Gastroesophageal sphincter (tissue), 4 donors: ENCODE data around the gene AZIN2. TPM values are rescaled to one million over a fixed set of nuclear protein-coding genes. Genes with fewer than 3 reads are reported as not detected.

ENCODE experiments used
- ATAC-seq: fragments of 150-250 bp; one replicate; pipeline ENCODE4 v1.9.1; 2016; ENCODE audit warnings: mild to moderate bottlenecking, moderate library complexity
- H3K27ac ChIP-seq, 4 donors: fragments of 200-600 bp; sonication (generic) in 3 of 4; 1 replicate in 3 of 4; 2 replicates in 1 of 4; pipeline ENCODE4 v1.5.1; 2016 to 2019
- H3K27me3 ChIP-seq: fragments of 200-600 bp; sonication (generic); one replicate; pipeline ENCODE4 v1.5.1; 2019
- H3K36me3 ChIP-seq, 2 donors: fragments of 200-600 bp; sonication (generic); one replicate each; pipeline ENCODE4 v1.5.1; 2019; ENCODE audit warnings: control low read depth in 1 of 2
- H3K4me1 ChIP-seq, 3 donors: fragments of 200-600 bp; sonication (generic); 1 replicate in 2 of 3; 2 replicates in 1 of 3; pipeline ENCODE4 v1.5.1; 2016 to 2019; ENCODE audit warnings: control low read depth in 2 of 3
- H3K4me3 ChIP-seq, 2 donors: fragments of 200-600 bp; sonication (generic); one replicate each; pipeline ENCODE4 v1.5.1; 2019; ENCODE audit warnings: mild to moderate bottlenecking in 1 of 2, moderate library complexity in 1 of 2
- H3K9me3 ChIP-seq, 3 donors: fragments of 200-600 bp; sonication (generic); one replicate each; pipeline ENCODE4 v1.5.1; 2017 to 2019; ENCODE audit warnings: control low read depth in 2 of 3
- CTCF ChIP-seq, 4 experiments: fragments of 200-600 bp in 2 of 4; fragments of 450-650 bp in 2 of 4; sonication (generic) in 1 of 4; IDR thresholded peaks; one replicate each; pipeline ENCODE4 v1.5.1; 2017 to 2019; ENCODE audit warnings: antibody characterized with exemption in 4 of 4, mild to moderate bottlenecking in 2 of 4, moderate library complexity in 2 of 4
- EP300 ChIP-seq: sonication (generic); formaldehyde crosslinking; IDR thresholded peaks from one replicate; pipeline ENCODE4 v1.6.1; 2017; ENCODE audit warnings: antibody characterized with exemption, mild to moderate bottlenecking
- POLR2A ChIP-seq, 2 donors: fragments of 450-650 bp; IDR thresholded peaks; one replicate each; pipeline ENCODE4 v1.6.1; 2017; ENCODE audit warnings: antibody characterized with exemption in 2 of 2, mild to moderate bottlenecking in 2 of 2, moderate library complexity in 1 of 2
- POLR2AphosphoS5 ChIP-seq: sonication (generic); formaldehyde crosslinking; IDR thresholded peaks from one replicate; pipeline ENCODE4 v1.6.1; 2017; ENCODE audit warnings: antibody characterized with exemption
- WGBS, 2 donors: methylation state at CpG; one replicate each; pipeline ENCODE4 v1.1.5; 2018; ENCODE audit warnings: low coverage in 1 of 2; 5-methylcytosine and 5-hydroxymethylcytosine counted together
- total RNA-seq, 4 donors: library from RNA; depleted of rRNA; stranded (reverse); fragments of >200 nt; gene quantifications; one replicate each; pipeline ENCODE4 v1.1.0, GENCODE V29; 2016

Gene AZIN2
- total RNA-seq, 4 donors from 2014 or later: 0.31 to 6.4 (median 2.8) TPM

- Histone ChIP-seq H3K9me3 (no peaks in the 10 kb centered on the region), H3K4me1 (no peaks in the 10 kb centered on the region), H3K36me3 (peaks cover 0 to 19% of the 10 kb centered on the region in 2 donors), H3K4me3 (no peak overlapping the region), H3K27ac (no peak overlapping the region), H3K27me3 (no peaks in the 10 kb centered on the region)
- 95% methylated on average over 7 of the region's 11 CpGs; no CpG with 5 or more reads in 1 of the 2 donors for WGBS, 2 donors
- no peak for TF ChIP-seq POLR2A (IDR thresholded peaks at IDR 0.05)
- TF ChIP-seq CTCF (IDR thresholded peaks at IDR 0.05): no peak
- TF ChIP-seq POLR2AphosphoS5: no peak
- TF ChIP-seq EP300: no peak
- ATAC-seq: no peak
These were observed 13.5 kb downstream of the AZIN2 start for GRCh38 chr1:33094486-33094885.

GRCh38 chr1:33094971-33095604, 14.1 kb downstream of the AZIN2 start:
- Histone ChIP-seq H3K4me1 (no peaks in the 10 kb centered on the region), H3K36me3 (peaks cover 0 to 22% of the 10 kb centered on the region in 2 donors), H3K27me3 (no peaks in the 10 kb centered on the region), H3K27ac (no peak overlapping the region), H3K4me3 (no peak overlapping the region), H3K9me3 (no peaks in the 10 kb centered on the region)
- ATAC-seq: peak; percentile 65
- TF ChIP-seq EP300 (no peak), POLR2A (IDR thresholded peaks at IDR 0.05) (no peak), CTCF (IDR thresholded peaks at IDR 0.05) (peak; percentile 90 to 100 (median 92)), POLR2AphosphoS5 (no peak)
- WGBS, 2 donors: 10 to 25% methylated on average over 4 to 8 of the region's 10 CpGs

GRCh38 chr1:33096363-33097005, 15.5 kb downstream of the AZIN2 start:
- H3K9me3 ChIP-seq: no peaks in the 10 kb centered on the region
- peaks cover 0 to 22% of the 10 kb centered on the region in 2 donors for H3K36me3 ChIP-seq
- no peaks in the 10 kb centered on the region for H3K4me1 ChIP-seq
- no peak for ATAC-seq
- TF ChIP-seq CTCF (IDR thresholded peaks at IDR 0.05) (no peak), POLR2AphosphoS5 (no peak), POLR2A (IDR thresholded peaks at IDR 0.05) (no peak), EP300 (no peak)
- H3K27ac ChIP-seq: no peak overlapping the region
- no peaks in the 10 kb centered on the region for H3K27me3 ChIP-seq
- 38% methylated on average over 3 of the region's 7 CpGs; no CpG with 5 or more reads in 1 of the 2 donors for WGBS, 2 donors
- no peak overlapping the region for H3K4me3 ChIP-seq

GRCh38 chr1:33097137-33097611, 16.2 kb downstream of the AZIN2 start:
- TF ChIP-seq POLR2A (IDR thresholded peaks at IDR 0.05): no peak
- TF ChIP-seq CTCF (IDR thresholded peaks at IDR 0.05): no peak
- no peak for TF ChIP-seq EP300
- TF ChIP-seq POLR2AphosphoS5: no peak
- no peak for ATAC-seq
- Histone ChIP-seq H3K9me3 (no peaks in the 10 kb centered on the region), H3K27ac (no peak overlapping the region), H3K36me3 (peaks cover 0 to 27% of the 10 kb centered on the region in 2 donors), H3K4me3 (no peak overlapping the region), H3K4me1 (no peaks in the 10 kb centered on the region), H3K27me3 (no peaks in the 10 kb centered on the region)
- 78 to 100% methylated on average over 1 of the region's 3 CpGs for WGBS, 2 donors
